Immature natural killer cell (primary cell): ENCODE measurements around the gene SLC39A5. TPM values are rescaled to one million over a fixed set of nuclear protein-coding genes. Genes with fewer than 3 reads are reported as not detected.

ENCODE experiments used
- DNase-seq, 3 donors: peaks; one replicate each; pipeline ENCODE4 v3.0.0; 2022; ENCODE audit warnings: mixed read lengths in 1 of 3
- H3K27ac Mint-ChIP-seq, 6 donors: one replicate each; pipeline ENCODE4 v1.8.0; 2020; ENCODE audit warnings: mixed read lengths in 6 of 6, mild to moderate bottlenecking in 5 of 6, inconsistent platforms in 4 of 6, moderate library complexity in 3 of 6
- H3K27me3 Mint-ChIP-seq, 3 donors: one replicate each; pipeline ENCODE4 v1.8.0; 2020 to 2021; ENCODE audit warnings: low read depth in 3 of 3, mild to moderate bottlenecking in 3 of 3, mixed read lengths in 3 of 3, moderate library complexity in 3 of 3, inconsistent platforms in 1 of 3
- H3K36me3 Mint-ChIP-seq, 3 donors: one replicate each; pipeline ENCODE4 v1.8.0; 2020; ENCODE audit warnings: mixed read lengths in 3 of 3, inconsistent platforms in 2 of 3, mild to moderate bottlenecking in 2 of 3
- H3K4me1 Mint-ChIP-seq, 2 donors: one replicate each; pipeline ENCODE4 v1.8.0; 2020; ENCODE audit warnings: inconsistent platforms in 2 of 2, mild to moderate bottlenecking in 2 of 2, mixed read lengths in 2 of 2, moderate library complexity in 1 of 2
- H3K4me3 Mint-ChIP-seq, 5 donors: one replicate each; pipeline ENCODE4 v1.8.0; 2020; ENCODE audit warnings: mild to moderate bottlenecking in 5 of 5, mixed read lengths in 5 of 5, inconsistent platforms in 3 of 5, moderate library complexity in 3 of 5
- H3K9me3 Mint-ChIP-seq, 6 donors: one replicate each; pipeline ENCODE4 v1.8.0; 2020; ENCODE audit warnings: mild to moderate bottlenecking in 6 of 6, mixed read lengths in 6 of 6, inconsistent platforms in 4 of 6, moderate library complexity in 3 of 6
- polyA plus RNA-seq, 3 donors: library from polyadenylated mRNA; unstranded; fragments of 300-500 nt; fragmentation: Illumina TruSeq; gene quantifications; one replicate each; pipeline ENCODE4 v1.2.3, GENCODE V29; 2021

Gene SLC39A5
- polyA plus RNA-seq, 3 donors from 2014 or later, result not detected

- H3K4me3 Mint-ChIP-seq, result peak within 1 kb of the TSS; percentile 93 to 99 (median 96)
- DNase-seq, result peak; percentile 95
- peaks cover 0 to 11% (median 6%) of the 10 kb centered on the region in 3 donors for H3K27me3 Mint-ChIP-seq
- H3K36me3 Mint-ChIP-seq, result peaks cover 0 to 3% (median 0%) of the 10 kb centered on the region in 3 donors
- peaks cover 51% of the 10 kb centered on the region in 2 donors for H3K4me1 Mint-ChIP-seq
- peak within 1 kb of the TSS; percentile 99 to 100 (median 100) for H3K27ac Mint-ChIP-seq
- H3K9me3 Mint-ChIP-seq, result no peaks in the 10 kb centered on the region
Observed at GRCh38 chr12:56221757-56222530, 7.9 kb upstream of the SLC39A5 start, which contains the start of gene RNF41. Gene RNF41 (minus strand): TSS chr12:56221922. CDS start chr12:56214047, 7,875 bp downstream.

GRCh38 chr12:56222531-56222895 lies 7.3 kb upstream of the SLC39A5 start:
- Mint-ChIP-seq H3K27ac (peak overlapping the region; percentile 99 to 100 (median 100)), H3K36me3 (peaks cover 0 to 3% (median 0%) of the 10 kb centered on the region in 3 donors), H3K4me1 (peaks cover 51% of the 10 kb centered on the region in 2 donors), H3K27me3 (peaks cover 0 to 11% (median 6%) of the 10 kb centered on the region in 3 donors), H3K4me3 (peak overlapping the region; percentile 93 to 99 (median 96)), H3K9me3 (no peaks in the 10 kb centered on the region)
- DNase-seq, result no peak

GRCh38 chr12:56223571-56224101 lies 6.2 kb upstream of the SLC39A5 start:
- peaks cover 51% of the 10 kb centered on the region in 2 donors for H3K4me1 Mint-ChIP-seq
- no peak for DNase-seq

DNA sequence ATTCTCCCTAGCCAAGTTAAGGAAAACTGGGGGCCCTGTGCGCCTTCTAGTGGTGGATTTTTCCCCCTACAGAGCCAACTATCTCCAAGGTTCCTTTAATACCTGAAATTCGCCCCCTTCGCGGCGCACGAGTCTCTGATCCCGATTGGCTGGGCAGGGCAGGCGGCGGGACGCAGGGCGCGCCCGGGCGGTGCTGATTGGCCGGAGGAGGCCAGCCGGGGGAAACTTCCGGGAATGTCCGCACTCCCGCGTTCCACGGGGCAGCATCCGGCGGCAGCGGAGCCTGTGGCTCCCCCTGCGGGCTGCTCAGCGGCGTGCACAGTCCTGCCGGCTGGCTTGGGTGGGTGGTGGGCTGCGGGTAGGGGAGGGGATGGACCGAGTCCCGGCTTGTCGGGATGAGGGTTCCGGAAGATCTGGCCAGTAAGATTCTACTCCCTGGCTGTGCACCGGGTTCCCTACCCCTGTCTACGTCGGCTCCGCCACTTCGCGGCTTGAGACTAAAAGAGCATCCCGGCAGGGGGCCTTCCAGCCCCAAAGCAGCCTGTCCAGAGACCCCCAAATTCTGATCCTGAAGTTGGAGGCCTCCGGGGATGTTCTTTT lies 5.6 kb upstream of the SLC39A5 start, which contains the start of gene NABP2:
TSS of gene NABP2 (plus strand) at position 241 of the 600 bp plus-strand sequence. CDS start 515 bp downstream, outside the sequence.
- Mint-ChIP-seq H3K27me3 (peaks cover 0 to 11% (median 6%) of the 10 kb centered on the region in 3 donors), H3K36me3 (peaks cover 0 to 3% (median 0%) of the 10 kb centered on the region in 3 donors), H3K4me3 (peak within 1 kb of the TSS; percentile 86 to 99 (median 94)), H3K4me1 (peaks cover 51% of the 10 kb centered on the region in 2 donors), H3K9me3 (no peaks in the 10 kb centered on the region), H3K27ac (peak within 1 kb of the TSS; percentile 93 to 100 (median 100))
- DNase-seq, result peak; percentile 94 to 95 (median 94)

More at GRCh38 chr12:56223571-56224101, 6.2 kb upstream of the SLC39A5 start:
- Mint-ChIP-seq H3K36me3 (peaks cover 0 to 3% (median 0%) of the 10 kb centered on the region in 3 donors), H3K4me3 (peak overlapping the region; percentile 86 to 99 (median 94)), H3K27ac (peak overlapping the region; percentile 93 to 100 (median 100)), H3K9me3 (no peaks in the 10 kb centered on the region), H3K27me3 (peaks cover 0 to 11% (median 6%) of the 10 kb centered on the region in 3 donors)

DNA sequence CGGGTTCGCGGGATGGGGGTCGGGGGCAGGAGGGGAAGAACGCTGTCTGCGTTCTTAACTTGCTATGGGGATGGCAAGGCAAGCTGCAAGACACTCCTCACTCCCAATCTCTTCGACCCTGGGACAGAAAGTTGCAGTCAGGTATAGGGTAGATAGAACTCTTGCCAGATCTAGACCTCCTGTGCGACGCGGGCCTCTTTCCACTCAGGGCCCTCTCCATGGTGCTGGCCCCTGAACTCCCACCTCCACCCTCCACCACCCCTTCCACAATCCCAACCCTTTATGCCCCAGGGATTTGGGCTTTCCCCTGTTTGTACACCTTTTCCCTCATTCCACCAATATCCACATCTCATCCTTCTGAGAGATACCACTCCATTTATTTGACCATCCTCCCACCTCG lies 4.9 kb upstream of the SLC39A5 start:
- H3K4me3 Mint-ChIP-seq, result peak overlapping the region; percentile 86 to 99 (median 94)
- H3K9me3 Mint-ChIP-seq, result no peaks in the 10 kb centered on the region
- peaks cover 0 to 3% (median 0%) of the 10 kb centered on the region in 3 donors for H3K36me3 Mint-ChIP-seq
- DNase-seq, result no peak
- peaks cover 0 to 11% (median 6%) of the 10 kb centered on the region in 3 donors for H3K27me3 Mint-ChIP-seq
- H3K4me1 Mint-ChIP-seq, result peaks cover 51% of the 10 kb centered on the region in 2 donors
- peak overlapping the region; percentile 75 to 100 (median 95) for H3K27ac Mint-ChIP-seq

DNA sequence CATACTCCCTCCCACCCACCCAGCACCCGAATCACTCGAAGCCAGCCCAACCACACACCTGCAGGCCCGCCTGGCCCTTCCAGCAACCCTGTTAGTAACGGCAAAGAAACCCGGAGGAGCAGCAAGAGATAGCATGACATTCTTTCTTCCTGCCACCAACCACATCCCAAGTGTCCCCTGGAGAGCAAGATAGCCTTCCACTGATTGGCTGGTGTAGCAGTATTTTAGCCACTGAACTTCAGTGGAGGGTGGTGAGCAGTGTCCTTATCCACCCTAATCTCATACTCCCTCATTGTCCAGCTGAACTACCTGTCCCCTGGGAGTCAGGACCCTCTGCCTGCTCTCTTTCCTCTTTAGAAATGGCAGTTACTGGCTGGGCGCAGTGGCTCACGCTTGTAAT lies 769 bp upstream of the SLC39A5 start:
- no peak overlapping the region for H3K27ac Mint-ChIP-seq
- H3K27me3 Mint-ChIP-seq, result peaks cover 0 to 1% (median 0%) of the 10 kb centered on the region in 3 donors
- DNase-seq, result no peak
- H3K4me3 Mint-ChIP-seq, result no peak overlapping the region
- H3K36me3 Mint-ChIP-seq, result peaks cover 0 to 3% (median 0%) of the 10 kb centered on the region in 3 donors
- H3K9me3 Mint-ChIP-seq, result no peaks in the 10 kb centered on the region
- peaks cover 15 to 16% of the 10 kb centered on the region in 2 donors for H3K4me1 Mint-ChIP-seq

DNA sequence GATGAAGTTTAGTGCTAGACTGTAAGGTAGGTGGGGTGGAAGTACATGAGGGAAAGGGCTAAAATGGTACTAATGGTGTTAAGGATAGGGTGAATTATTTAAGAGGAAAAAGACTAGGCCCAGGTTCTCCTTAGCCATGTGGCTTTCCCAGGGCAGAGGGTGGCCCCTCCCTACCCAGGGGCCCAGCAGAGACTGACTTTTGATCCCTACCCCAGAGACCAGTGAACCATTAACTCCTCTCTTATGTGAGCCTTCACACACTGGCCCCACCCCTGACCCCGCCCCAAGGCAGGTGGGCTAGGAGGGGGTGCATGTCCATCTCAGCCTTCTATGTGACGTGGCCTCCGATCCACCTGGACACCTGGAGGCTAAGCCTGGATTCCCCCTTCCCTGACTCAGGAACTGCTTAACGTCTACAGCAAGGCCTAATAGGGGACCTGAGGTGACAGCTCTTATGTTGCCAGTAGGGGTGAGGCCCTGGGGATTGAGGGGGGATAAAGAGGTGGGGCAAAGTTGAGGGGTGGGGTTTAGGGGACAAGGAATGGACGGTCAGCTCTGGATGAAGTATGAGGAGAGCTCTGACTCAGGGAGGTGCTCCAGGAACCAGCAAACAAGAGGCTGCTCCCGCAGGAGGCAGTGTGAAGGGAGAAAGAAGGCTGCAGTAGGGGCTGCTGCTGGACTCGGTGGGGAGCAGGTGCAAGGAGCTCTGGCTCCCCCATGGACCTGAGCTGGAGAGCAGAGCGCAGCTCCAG lies 757 bp downstream of the SLC39A5 start:
- Mint-ChIP-seq H3K27me3 (no peaks in the 10 kb centered on the region), H3K9me3 (no peaks in the 10 kb centered on the region), H3K4me3 (no peak overlapping the region), H3K36me3 (peaks cover 0 to 3% (median 0%) of the 10 kb centered on the region in 3 donors), H3K4me1 (peaks cover 2% of the 10 kb centered on the region in 2 donors), H3K27ac (no peak overlapping the region)
- no peak for DNase-seq

GRCh38 chr12:56231184-56231582 lies 1.3 kb downstream of the SLC39A5 start:
- Mint-ChIP-seq H3K4me1 (peaks cover 0 to 1% of the 10 kb centered on the region in 2 donors), H3K36me3 (peaks cover 0 to 2% (median 0%) of the 10 kb centered on the region in 3 donors), H3K27me3 (no peaks in the 10 kb centered on the region), H3K9me3 (no peaks in the 10 kb centered on the region), H3K27ac (no peak overlapping the region), H3K4me3 (no peak overlapping the region)
- no peak for DNase-seq

GRCh38 chr12:56234746-56235436 lies 5.0 kb downstream of the SLC39A5 start:
- H3K27ac Mint-ChIP-seq, result no peak overlapping the region
- H3K27me3 Mint-ChIP-seq, result no peaks in the 10 kb centered on the region
- H3K4me3 Mint-ChIP-seq, result no peak overlapping the region
- no peaks in the 10 kb centered on the region for H3K4me1 Mint-ChIP-seq
- H3K36me3 Mint-ChIP-seq, result no peaks in the 10 kb centered on the region
- no peak for DNase-seq
- H3K9me3 Mint-ChIP-seq, result no peaks in the 10 kb centered on the region

- peaks cover 0 to 2% (median 0%) of the 10 kb centered on the region in 3 donors for H3K36me3 Mint-ChIP-seq
- H3K27me3 Mint-ChIP-seq, result no peaks in the 10 kb centered on the region
- no peaks in the 10 kb centered on the region for H3K9me3 Mint-ChIP-seq
- H3K4me1 Mint-ChIP-seq, result no peaks in the 10 kb centered on the region
- no peak for DNase-seq
- no peak overlapping the region for H3K4me3 Mint-ChIP-seq
- peak overlapping the region in 1 of 6 donors; percentile 17 for H3K27ac Mint-ChIP-seq
Observed at GRCh38 chr12:56236091-56236490, 6.2 kb downstream of the SLC39A5 start.

GRCh38 chr12:56236985-56237384 lies 7.1 kb downstream of the SLC39A5 start:
- Mint-ChIP-seq H3K4me3 (no peak overlapping the region), H3K36me3 (peaks cover 3 to 5% (median 4%) of the 10 kb centered on the region in 3 donors), H3K27ac (no peak overlapping the region), H3K4me1 (no peaks in the 10 kb centered on the region), H3K27me3 (no peaks in the 10 kb centered on the region), H3K9me3 (no peaks in the 10 kb centered on the region)
- no peak for DNase-seq

GRCh38 chr12:56237552-56237951 lies 7.7 kb downstream of the SLC39A5 start:
- no peaks in the 10 kb centered on the region for H3K9me3 Mint-ChIP-seq
- DNase-seq, result no peak
- H3K4me1 Mint-ChIP-seq, result no peaks in the 10 kb centered on the region
- H3K27ac Mint-ChIP-seq, result no peak overlapping the region
- no peaks in the 10 kb centered on the region for H3K27me3 Mint-ChIP-seq
- H3K4me3 Mint-ChIP-seq, result no peak overlapping the region
- H3K36me3 Mint-ChIP-seq, result peaks cover 4 to 8% (median 5%) of the 10 kb centered on the region in 3 donors
